Heart right ventricle (tissue), 16 donors: ENCODE data around the gene STUM. TPM values are rescaled to one million over a fixed set of nuclear protein-coding genes. Genes with fewer than 3 reads are reported as not detected.

Source experiments
- ATAC-seq, 8 donors: fragments of 200-7000 bp; cut with Tn5 transposase; one replicate each; pipeline ENCODE4 v1.9.1; 2020; ENCODE audit warnings: mild to moderate bottlenecking in 8 of 8, moderate library complexity in 8 of 8, moderate number of reproducible peaks in 1 of 8
- DNase-seq, 2 donors: peaks; one replicate each; pipeline ENCODE4 v3.0.0-alpha.2; 2020
- H3K27ac ChIP-seq, 10 donors: fragments of 200-600 bp; sonication (generic) in 2 of 10; one replicate each; pipeline versions ENCODE4 v1.5.0 to v1.8.0; 2020 to 2022; ENCODE audit warnings: mild to moderate bottlenecking in 3 of 10
- H3K27me3 ChIP-seq, 7 donors: fragments of 200-600 bp; one replicate each; pipeline ENCODE4 v1.8.0; 2021 to 2022; ENCODE audit warnings: mild to moderate bottlenecking in 2 of 7
- H3K36me3 ChIP-seq, 9 donors: fragments of 200-600 bp; sonication (generic) in 1 of 9; one replicate each; pipeline versions ENCODE4 v1.5.0 to v1.8.0; 2020 to 2022; ENCODE audit warnings: mild to moderate bottlenecking in 2 of 9
- H3K4me1 ChIP-seq, 9 donors: fragments of 200-600 bp; sonication (generic) in 1 of 9; one replicate each; pipeline versions ENCODE4 v1.5.0 to v1.8.0; 2020 to 2022; ENCODE audit warnings: mild to moderate bottlenecking in 4 of 9
- H3K4me3 ChIP-seq, 10 donors: fragments of 200-600 bp; sonication (generic) in 2 of 10; one replicate each; pipeline versions ENCODE4 v1.5.0 to v1.8.0; 2020 to 2022; ENCODE audit warnings: mild to moderate bottlenecking in 7 of 10, moderate library complexity in 2 of 10
- H3K9me3 ChIP-seq, 11 donors: fragments of 200-600 bp in 10 of 11; sonication (generic) in 2 of 11; one replicate each; pipeline versions ENCODE4 v1.5.0 to v1.8.0; 2013 to 2022; ENCODE audit warnings: mild to moderate bottlenecking in 2 of 11, control low read depth in 1 of 11, moderate library complexity in 1 of 11
- CTCF ChIP-seq, 9 donors: fragments of 200-600 bp; sonication (generic) in 2 of 9; IDR thresholded peaks; one replicate each; pipeline versions ENCODE4 v1.5.0 to v1.8.0; 2021 to 2022; ENCODE audit warnings: antibody characterized with exemption in 9 of 9, mild to moderate bottlenecking in 5 of 9, moderate library complexity in 1 of 9
- WGBS, 2 donors: extraction: QIAGEN DNeasy Blood & Tissue Kit; methylation state at CpG; one replicate each; pipeline ENCODE4 v1.1.7; 2013; ENCODE audit warnings: inconsistent platforms in 1 of 2; 5-methylcytosine and 5-hydroxymethylcytosine counted together
- intact Hi-C, 10 donors: fragments of 100-400 bp; cut with DNase I; formaldehyde crosslinking; loops; one replicate each; pipeline versions ENCODE4 v1.11.1 to v1.14.2; 2022
- polyA plus RNA-seq, 2 donors: library from polyadenylated mRNA; stranded (reverse); fragments of 200-250 nt; gene quantifications; one replicate each; pipeline ENCODE4 v1.2.3, GENCODE V29; 2013
- total RNA-seq, 10 donors: library from RNA; stranded (reverse); fragmentation: NEBNext Ultra II Directional in 3 of 10; extraction: Animal tissue kit (Norgen Biotek cat#: 25700) in 3 of 10; gene quantifications; one replicate each; pipeline versions ENCODE4 v1.2.1 to v1.2.4, GENCODE V29; 2021 to 2023
- donor health status: Arrhythmogenic right ventricular cardiomyopathy.
- donor health status: ischemic (EF 13 %, LVEDD 7.1; RV severe dilation, severe dysfunction).
- donor health status: healthy with polysubstance abuse.
- donor health status: DM: no; HTN: yes; CAD: no.
- donor health status: DM: no; HTN: no; CAD: no.
- donor health status: ischemic (EF 25% LVEDD 6.9; RV normal size, moderate dysfunction).
- donor health status: ischemic (EF 25% LVEDD 5.7; RV mildly dilated, moderate dysfunction).
- donor health status: healthy.
- donor health status: DM: yes; HTN: yes; CAD: no.
- donor health status: Ischemic cardiomyopathy.
- donor health status: ischemic (EF 35%, LVEDD 5.7; RV mildly dilated, moderate dysfunction).
- donor health status: nonischemic (EF 11% LVEDD 7.7; RV severe dilation, severe dysfunction).
- donor health status: DM: yes; HTN: yes; CAD: no.
- donor health status: PGD.
- donor health status: ischemic (EF 29% LVEDD 5.4; RV normal size, mild dysfunction).
- donor health status: nonischemic (EF 23%, LVEDD 6.1; RV moderate dilation, normal function).

Gene STUM
- total and polyA plus RNA-seq, 12 donors: 0.36 to 2.8 (median 0.94) TPM

- Histone ChIP-seq H3K27ac (no peak overlapping the region), H3K27me3 (no peaks in the 10 kb centered on the region), H3K36me3 (no peaks in the 10 kb centered on the region), H3K4me3 (no peak overlapping the region), H3K4me1 (peaks cover 0 to 11% (median 0%) of the 10 kb centered on the region in 9 donors), H3K9me3 (peaks cover 0 to 9% (median 0%) of the 10 kb centered on the region in 11 donors)
- ATAC-seq: no peak
- WGBS, 2 donors: 89 to 90% methylated on average over 7 of the region's 7 CpGs
- intact Hi-C loops: no loop called here
- DNase-seq: no peak
- no peak for TF ChIP-seq CTCF (IDR thresholded peaks at IDR 0.05)
Observed at GRCh38 chr1:226529891-226530290, 18.7 kb upstream of the STUM start.

- DNase-seq (no peak), ATAC-seq (no peak)
- H3K4me3 ChIP-seq: no peak overlapping the region
- H3K36me3 ChIP-seq: no peaks in the 10 kb centered on the region
- no peaks in the 10 kb centered on the region for H3K27me3 ChIP-seq
- WGBS, 2 donors: 90% methylated on average over 6 of the region's 6 CpGs
- TF ChIP-seq CTCF (IDR thresholded peaks at IDR 0.05): no peak
- H3K27ac ChIP-seq: no peak overlapping the region
- H3K4me1 ChIP-seq: peaks cover 0 to 11% (median 0%) of the 10 kb centered on the region in 9 donors
- H3K9me3 ChIP-seq: peaks cover 0 to 9% (median 0%) of the 10 kb centered on the region in 11 donors
- intact Hi-C loops: no loop called here
Observed at GRCh38 chr1:226530591-226530990, 18.0 kb upstream of the STUM start.

DNA sequence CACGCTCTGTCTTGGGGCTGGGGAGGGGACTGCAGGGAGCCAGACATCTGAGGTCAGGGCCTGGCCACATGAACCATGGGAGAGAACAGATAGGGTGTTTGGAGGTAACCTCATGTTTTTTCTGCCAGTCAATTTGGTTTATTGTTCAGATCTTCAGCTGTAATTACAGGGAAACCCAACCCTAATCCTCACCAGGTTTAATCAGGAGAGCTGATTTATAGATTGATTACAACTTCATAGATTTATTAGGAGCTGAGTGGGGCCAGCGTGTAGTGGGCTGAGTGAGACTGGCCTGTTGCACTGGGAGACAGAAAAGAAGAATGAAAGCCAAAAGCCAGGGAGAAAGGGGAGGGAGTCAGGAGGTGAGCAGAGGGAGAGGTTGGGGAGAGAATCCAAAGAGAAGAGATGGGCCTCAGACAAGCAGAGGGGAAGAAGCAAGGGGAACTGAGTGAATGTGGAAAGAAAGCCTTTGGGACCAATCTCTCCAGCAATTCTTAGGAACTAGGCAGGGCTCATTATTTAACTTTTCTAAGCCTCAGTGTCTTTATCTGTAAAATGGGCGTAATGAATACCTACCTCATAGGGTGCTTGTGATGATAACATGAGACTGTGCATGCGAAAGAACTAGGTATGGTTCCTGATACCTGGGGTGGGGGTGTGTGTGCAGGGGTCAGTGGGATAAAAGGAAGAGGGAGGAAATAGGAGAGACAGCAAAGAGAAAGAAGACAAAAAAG, 17.0 kb upstream of the STUM start:
- Histone ChIP-seq H3K4me3 (no peak overlapping the region), H3K27ac (no peak overlapping the region), H3K4me1 (peaks cover 0 to 9% (median 0%) of the 10 kb centered on the region in 9 donors), H3K36me3 (no peaks in the 10 kb centered on the region), H3K27me3 (no peaks in the 10 kb centered on the region), H3K9me3 (no peaks in the 10 kb centered on the region)
- no peak for DNase-seq
- no peak for TF ChIP-seq CTCF (IDR thresholded peaks at IDR 0.05)
- intact Hi-C loops: no loop called here
- WGBS, 2 donors: 96 to 97% methylated on average over 4 of the region's 4 CpGs
- no peak for ATAC-seq

DNA sequence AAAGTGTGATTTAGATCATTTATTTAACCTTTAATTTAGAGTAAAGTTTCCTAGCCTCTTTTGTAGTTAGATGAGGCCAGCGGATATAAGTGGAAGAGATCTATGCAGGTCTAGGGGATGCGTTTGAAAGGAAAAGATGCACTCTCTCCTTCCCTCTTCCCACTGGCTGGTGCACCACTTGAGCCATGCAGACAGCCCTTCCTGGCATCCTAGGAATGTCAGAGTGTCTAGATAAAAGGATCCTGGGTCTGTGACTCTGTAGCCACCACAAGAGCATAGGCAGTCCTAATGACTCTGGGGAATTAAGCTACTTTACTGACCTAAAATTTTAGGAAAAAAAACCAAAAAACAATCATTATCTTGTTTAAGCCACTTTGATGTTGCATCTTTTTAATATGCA, 16.0 kb upstream of the STUM start:
- WGBS, 2 donors: 68 to 75% methylated on average over 2 of the region's 2 CpGs
- Histone ChIP-seq H3K27ac (no peak overlapping the region), H3K4me1 (no peaks in the 10 kb centered on the region), H3K27me3 (no peaks in the 10 kb centered on the region), H3K4me3 (no peak overlapping the region), H3K9me3 (no peaks in the 10 kb centered on the region), H3K36me3 (no peaks in the 10 kb centered on the region)
- intact Hi-C loops: no loop called here
- no peak for ATAC-seq
- no peak for TF ChIP-seq CTCF (IDR thresholded peaks at IDR 0.05)
- DNase-seq: no peak
